Anterior cingulate cortex (tissue), 58 donors: ENCODE measurements around the gene COQ10A.
"Not testable (repeated sequence)": the region's sequence is repeated elsewhere in the genome, so short reads cannot be mapped to it uniquely, and the experiment has no call there.

ENCODE experiments used
- DNase-seq, 58 donors: peaks; one replicate each; lab custom pipeline; 2025; lab: John Stamatoyannopoulos, UW

Gene COQ10A

GRCh38 chr12:56267443-56268071 lies 815 bp downstream of the COQ10A start:
- peak in 2 of 58 donors; percentile 20 to 40 for DNase-seq

- peak in 1 of 58 donors; percentile 16 for DNase-seq
Observed at GRCh38 chr12:56271031-56271430, 4.3 kb downstream of the COQ10A start.

GRCh38 chr12:56272468-56272867 lies 5.7 kb downstream of the COQ10A start:
- not testable (repeated sequence) for DNase-seq

- no peak for DNase-seq
Observed at GRCh38 chr12:56274299-56274698, 7.6 kb downstream of the COQ10A start.

GRCh38 chr12:56278905-56279304 lies 12.2 kb downstream of the COQ10A start:
- DNase-seq, result no peak

GRCh38 chr12:56280849-56281248 lies 14.1 kb downstream of the COQ10A start:
- no peak for DNase-seq

- no peak for DNase-seq
Observed at GRCh38 chr12:56282030-56282429, 15.3 kb downstream of the COQ10A start.

- no peak for DNase-seq
Observed at GRCh38 chr12:56282579-56282978, 15.8 kb downstream of the COQ10A start.

GRCh38 chr12:56284263-56284662 lies 17.5 kb downstream of the COQ10A start:
- DNase-seq, result peak in 1 of 58 donors; percentile 2

- no peak for DNase-seq
Observed at GRCh38 chr12:56286044-56286830, 19.5 kb downstream of the COQ10A start.

GRCh38 chr12:56288705-56289387 lies 22.1 kb downstream of the COQ10A start:
- DNase-seq, result no peak

- no peak for DNase-seq
Observed at GRCh38 chr12:56293795-56294194, 27.1 kb downstream of the COQ10A start.

GRCh38 chr12:56296295-56296694 lies 29.6 kb downstream of the COQ10A start:
- no peak for DNase-seq

- DNase-seq, result no peak
Observed at GRCh38 chr12:56297400-56297799, 30.7 kb downstream of the COQ10A start.

- DNase-seq, result no peak
Observed at GRCh38 chr12:56298828-56299227, 32.1 kb downstream of the COQ10A start.

- DNase-seq, result peak in 3 of 58 donors; percentile 24 to 54 (median 53)
Observed at GRCh38 chr12:56299308-56299852, 32.6 kb downstream of the COQ10A start.

- DNase-seq, result peak; percentile 64 to 99 (median 96)
Observed at GRCh38 chr12:56299853-56300643, 33.3 kb downstream of the COQ10A start, which contains the start of gene CS. Gene CS (minus strand): TSS chr12:56300330. CDS start chr12:56300201, 129 bp downstream.

GRCh38 chr12:56300644-56301464 lies 34.1 kb downstream of the COQ10A start:
- peak in 6 of 58 donors; percentile 35 to 62 (median 52) for DNase-seq

GRCh38 chr12:56304276-56304675 lies 37.5 kb downstream of the COQ10A start:
- no peak for DNase-seq
